HG02840 (cell line): ENCODE results near the gene ALG6.
"Not testable (repeated sequence)": the region's sequence is repeated elsewhere in the genome, so short reads cannot be mapped to it uniquely, and the experiment has no call there.

ENCODE experiments used
- ATAC-seq: cut with Tn5 transposase; IDR thresholded peaks from one replicate; pipeline ENCODE4 v1.9.1; 2021; ENCODE audit warnings: mild to moderate bottlenecking, moderate library complexity, moderate number of reproducible peaks; ENCODE audit not compliant: unreplicated experiment, low FRiP score

The ALG6 gene

DNA sequence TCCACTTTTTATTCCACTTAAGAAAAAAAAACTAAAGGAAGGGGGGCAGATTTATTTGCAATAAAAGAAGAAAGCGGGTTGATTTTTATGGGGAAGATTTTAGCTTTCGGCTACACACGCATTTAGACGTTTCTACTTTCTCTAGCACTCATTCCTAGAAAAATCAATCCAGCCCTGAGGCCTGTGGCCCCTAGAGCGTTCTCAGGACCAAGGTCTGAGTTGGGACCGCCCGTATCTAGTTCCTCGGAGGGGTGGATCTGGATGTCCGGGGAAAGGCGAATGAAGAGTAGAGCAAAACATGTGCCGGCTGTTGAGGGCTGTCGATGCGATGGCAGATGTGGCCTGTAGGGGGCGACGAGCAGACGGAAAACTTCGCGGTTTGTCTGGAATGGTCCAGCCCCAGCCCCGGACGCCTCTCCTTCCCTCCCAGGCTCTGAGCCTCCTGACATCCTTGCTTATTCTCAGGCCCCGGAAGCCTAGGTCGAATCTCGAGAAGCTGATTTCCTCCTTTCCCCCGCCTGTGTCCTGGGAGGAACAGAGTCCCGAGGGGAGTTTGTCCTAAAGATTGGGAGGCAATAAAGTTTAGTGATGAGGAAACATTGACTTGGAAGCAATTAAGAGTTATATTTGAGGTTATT, 39.9 kb upstream of the ALG6 start:
- no peak for ATAC-seq

DNA sequence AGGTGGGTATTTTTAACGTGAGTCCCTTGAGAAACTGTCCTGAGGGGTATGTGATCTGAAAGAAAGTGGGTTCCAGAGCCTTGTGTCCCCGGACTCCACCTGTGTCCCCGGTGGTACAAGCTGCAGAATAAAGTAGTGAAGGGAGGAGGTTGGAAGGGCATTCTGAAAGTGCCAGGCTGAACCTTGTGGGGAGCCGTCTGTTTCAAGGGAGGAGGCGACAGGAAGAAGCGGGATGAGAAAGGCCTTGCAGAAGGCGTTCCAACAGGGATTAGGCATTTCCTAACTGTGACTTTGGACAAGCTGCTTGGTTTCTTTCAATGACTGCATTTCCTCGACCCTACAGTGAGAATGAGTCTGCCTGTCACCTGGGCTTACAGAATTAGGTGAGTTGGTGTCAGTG, 39.3 kb upstream of the ALG6 start:
- ATAC-seq, result no peak

DNA sequence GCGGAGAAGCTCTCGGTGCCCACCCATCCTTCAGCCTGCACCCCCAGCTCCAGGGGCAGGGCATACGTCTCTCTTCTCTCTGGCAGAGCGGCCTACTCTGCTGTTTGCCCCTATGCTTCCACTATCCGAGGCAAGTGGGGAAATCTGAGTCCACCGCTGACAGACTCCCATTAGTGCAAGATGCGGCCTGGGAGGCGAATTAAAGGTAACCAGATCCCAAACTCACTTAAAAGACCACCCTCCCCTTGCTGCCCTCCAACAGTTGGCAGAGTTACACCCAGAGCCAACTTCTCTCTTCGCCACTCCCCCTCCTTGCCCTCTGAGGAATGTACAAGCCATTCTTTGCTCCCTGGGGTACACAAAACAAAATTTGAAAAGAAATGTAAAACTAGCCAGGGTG, 38.6 kb upstream of the ALG6 start:
- no peak for ATAC-seq

DNA sequence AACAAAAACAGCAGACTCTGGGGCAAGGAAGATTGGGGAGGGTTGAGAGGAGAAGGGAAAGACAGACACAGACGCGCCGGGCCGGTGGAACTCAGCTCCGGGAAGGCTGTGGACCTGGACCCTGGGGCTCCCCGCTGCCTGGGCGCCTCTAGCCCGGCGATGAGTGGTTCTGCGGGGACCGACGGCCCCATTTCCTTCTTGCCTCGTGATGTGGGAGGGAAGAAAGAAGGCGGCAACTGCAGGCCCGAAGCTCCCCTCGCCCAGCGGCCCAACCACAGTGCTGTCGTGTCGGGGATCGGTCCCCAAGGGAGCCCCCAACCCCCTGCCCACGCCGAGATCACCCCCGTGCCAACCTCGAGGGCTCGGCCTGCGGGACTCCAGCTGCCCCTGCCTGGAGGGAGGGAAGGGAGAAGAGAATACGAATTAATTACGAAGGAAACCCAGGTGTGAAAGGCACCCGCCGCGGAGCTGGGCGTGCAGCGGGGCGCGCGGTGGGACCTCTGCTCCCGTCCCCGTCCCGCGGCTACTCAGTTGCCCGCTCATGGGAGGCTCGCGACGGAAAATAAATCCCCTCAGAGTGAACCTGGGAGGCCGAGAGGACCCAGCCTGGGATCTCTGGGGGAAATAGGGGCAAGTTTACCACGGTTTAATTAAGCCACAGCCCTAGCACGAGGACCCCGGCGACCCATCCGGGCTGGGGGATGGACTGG, 37.7 kb upstream of the ALG6 start:
- no peak for ATAC-seq

DNA sequence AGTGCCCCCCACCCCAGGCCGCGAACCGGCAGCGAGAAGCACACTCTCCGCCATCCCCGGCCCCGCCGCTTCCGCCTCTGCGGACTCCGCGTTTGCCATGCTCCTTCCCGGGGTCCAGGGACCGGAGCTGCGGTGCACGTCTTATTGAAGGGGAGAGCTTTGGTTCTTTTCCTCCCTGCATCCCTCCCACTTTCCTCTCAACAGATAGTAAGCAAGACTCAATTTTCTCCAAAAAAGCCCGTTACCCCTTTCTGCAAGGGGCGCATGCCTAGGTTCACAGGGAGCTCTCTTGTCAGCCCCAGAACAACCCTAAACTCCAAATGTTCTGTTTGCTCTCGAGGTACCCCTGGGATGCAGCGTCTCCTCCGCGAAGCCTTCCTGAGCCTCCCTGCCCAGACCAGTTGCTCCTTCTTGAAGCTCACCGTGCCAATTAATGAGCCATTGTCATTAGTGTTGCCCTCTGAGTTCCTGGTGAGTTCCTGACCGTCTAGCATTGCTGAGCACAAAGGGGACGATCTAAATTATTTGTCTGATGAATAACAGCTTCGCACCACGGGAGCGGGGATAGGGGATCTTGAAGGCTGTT, 37.0 kb upstream of the ALG6 start:
- no peak for ATAC-seq

DNA sequence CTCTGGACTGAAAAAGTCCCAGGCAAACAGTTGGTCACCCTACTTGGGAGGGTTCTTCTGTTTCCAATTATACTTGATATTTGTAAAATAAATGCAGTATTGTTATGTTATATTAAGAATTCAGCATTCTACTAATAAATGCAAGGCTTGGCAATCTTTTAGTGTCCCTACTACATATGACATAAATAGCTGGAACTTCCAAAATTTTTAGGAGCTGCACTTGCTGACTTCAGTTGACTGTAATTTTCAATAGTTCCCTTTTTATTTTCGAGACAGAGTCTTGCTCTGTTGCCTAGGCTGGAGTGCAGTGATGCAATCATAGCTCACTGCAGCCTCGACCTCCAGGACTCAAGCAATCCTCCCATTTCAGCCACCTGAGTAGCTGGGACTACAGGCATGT, 25.0 kb upstream of the ALG6 start:
- no peak for ATAC-seq

DNA sequence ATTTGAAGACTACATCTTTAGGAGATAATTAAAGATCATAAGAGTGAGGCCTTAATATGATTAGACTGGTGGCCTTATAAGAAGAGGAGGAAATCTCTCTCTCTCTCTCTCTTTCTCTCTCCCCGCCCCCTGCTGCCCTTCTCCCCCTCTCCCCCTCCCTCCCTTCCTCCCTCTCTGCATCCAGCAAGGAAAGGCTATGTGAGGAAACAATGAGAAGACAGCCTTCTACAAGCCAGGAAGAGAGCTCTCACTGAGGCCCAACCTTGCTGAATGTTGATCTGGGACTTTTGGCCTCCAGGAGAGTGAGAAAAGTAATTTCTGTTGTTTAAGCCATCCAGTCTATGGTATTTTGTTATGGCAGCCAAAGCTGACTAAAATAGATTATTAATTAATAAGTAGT, 23.5 kb upstream of the ALG6 start:
- ATAC-seq, result no peak

DNA sequence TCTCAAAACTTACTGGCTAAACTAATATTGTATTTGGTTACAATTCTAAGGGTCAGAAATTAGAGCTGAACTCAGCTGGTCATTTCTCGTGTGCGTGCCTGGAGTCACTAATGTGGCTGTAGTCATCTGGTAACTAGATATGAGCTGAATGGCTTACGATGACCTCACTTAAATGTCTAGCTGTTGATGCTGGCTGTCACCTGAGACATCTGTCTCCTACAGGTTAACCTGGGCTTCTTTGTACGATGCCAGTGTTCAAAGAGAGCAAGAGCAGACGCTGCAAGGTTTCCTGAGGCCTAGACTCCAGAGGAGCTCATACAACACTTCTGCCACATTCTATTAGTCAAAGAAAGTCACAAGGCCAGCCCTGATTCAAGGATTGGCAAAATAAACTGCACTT, 17.1 kb upstream of the ALG6 start:
- ATAC-seq, result no peak

DNA sequence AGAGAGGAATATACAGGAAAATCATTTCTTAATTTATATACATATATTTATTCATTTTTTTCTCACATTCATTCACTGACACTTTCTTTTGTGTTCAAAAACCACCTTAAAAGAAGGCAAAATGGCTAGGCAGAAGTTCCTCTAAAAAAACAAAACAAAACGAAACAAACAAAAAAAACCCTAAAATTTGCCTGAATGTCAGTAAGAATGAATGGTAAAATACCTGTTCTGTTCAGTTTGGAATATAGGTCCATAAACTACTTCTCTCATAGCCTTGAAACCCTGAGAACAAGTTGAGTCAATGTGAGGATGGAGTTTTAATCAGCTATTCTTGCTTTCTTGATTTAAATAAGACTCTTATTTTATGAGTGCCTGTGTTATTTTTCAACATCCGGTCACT, 14.7 kb upstream of the ALG6 start:
- ATAC-seq, result no peak

DNA sequence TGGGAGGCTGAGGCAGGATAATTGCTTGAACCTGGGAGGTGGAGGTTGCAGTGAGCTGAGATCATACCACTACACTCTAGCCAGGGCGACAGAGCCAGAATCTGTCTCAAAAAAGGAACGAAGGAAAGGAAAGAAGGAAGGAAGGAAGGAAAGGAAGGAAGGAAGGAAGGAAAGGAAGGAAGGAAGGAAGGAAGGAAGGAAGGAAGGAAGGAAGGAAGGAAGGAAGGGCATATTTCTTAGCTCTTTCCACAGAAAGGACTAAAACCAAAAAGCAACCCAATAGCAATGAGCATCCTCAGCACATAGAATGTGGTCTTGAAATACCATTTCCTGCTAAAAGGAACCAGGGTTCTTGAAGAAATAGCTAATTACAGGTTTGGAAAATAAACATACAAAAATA, 11.2 kb upstream of the ALG6 start:
- not testable (repeated sequence) for ATAC-seq

DNA sequence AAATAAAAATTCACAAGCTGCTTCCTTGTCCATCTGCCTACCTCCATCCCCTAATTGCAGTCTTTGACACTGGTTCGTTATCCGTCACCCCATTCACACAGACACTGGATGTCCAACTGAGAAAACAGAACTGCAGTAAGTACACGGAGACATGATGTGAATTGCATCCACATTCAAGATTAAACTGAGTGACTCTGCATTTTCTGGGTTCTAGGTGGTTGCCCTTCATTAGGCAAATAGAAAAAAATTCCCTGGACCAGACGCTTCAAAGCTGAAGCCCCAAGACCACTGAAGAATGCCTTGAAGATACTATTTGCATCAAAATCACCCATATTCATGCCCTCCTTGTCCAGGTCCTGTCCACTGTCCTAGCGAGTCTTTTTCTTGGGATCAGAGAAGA, 7.9 kb upstream of the ALG6 start:
- ATAC-seq, result no peak

DNA sequence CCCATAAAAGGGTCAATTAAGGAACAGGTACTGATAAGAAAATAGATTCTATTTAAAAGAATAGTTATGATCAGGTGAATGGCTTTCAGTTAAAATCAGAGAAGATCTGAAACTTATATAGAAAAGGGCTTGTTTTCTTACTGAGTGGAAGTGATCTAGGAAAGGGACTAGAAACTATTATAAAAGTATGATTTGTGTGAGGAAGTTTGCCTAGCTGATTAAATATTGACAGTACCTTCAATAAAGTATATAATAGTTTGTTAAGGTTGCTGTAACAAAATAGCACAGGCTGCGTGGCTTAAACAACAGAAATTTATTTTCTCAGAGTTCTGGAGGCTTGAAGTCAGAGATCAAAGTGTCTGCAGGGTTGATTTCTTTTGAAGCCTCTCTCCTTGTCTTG, 5.4 kb upstream of the ALG6 start:
- ATAC-seq, result no peak

DNA sequence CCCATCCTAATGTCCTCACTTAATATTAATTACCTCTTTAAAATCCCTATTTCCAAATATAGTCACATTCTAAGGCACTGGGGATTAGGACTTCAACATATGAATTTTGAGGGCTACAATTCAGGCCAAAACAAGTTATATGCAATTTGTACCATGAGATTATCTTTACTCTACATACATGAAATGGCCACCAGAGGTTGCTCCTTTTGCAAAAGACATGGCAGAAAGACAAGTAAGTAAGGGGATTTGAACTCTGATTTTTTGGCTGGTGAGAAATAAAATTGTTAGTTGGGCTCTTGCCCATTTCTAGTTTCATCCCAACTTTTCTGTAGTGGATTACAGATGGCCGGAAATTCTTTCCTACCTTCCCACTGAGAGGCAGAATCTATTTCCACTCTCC, 4.8 kb upstream of the ALG6 start:
- no peak for ATAC-seq

DNA sequence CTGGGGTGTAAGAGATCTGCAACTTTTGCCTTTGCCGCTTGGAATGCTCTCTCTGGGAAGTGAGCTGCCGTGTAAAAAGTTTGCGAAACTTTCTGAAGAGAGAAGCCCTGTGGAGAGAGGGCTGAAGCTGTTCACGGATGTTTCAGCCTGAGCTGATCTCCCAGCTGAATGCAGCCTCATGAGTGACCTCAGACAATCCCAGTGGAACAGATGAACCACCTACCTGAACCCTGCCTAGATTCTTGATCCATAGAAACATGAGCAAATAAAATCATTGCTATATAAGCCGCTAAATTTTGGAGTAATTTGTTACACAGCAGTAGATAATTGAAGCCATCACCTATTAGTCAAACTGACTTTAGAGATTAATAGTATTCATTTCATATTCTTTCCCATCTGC, 4.4 kb upstream of the ALG6 start:
- no peak for ATAC-seq

DNA sequence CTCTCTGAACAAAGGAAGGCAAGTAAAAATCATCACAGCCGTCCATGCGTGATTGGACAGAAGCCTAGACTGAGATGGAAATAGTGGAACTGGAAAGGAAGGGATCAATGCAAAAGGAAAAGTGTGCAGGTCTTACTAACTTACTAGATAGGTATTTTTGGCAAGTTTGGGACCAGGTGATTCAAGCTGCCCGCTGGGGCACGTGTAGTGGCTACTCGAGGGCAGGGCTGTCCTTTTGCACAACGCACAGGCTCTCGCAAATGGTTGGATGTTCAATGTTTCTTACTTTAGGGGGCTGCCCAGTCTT, 566 bp upstream of the ALG6 start:
- ATAC-seq, result no peak

DNA sequence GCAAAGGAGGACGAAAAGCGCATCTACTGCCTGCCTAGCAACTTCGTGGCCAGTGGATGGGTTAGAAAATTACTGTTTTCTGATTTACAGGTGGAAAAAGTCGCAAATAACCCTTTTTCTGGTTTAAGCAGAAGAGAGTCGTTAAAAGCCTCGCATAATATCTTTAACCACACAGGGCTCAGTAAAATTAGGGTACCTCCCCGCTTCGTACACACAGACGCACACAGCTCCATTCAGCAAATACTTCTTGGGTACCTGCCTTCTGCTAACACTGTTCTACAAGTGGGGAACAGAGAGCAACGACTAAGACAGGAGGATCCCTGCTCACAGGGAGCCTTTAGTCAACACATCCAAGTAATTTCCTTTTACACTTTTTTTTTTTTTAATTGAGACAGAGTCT, 704 bp downstream of the ALG6 start:
- no peak for ATAC-seq

DNA sequence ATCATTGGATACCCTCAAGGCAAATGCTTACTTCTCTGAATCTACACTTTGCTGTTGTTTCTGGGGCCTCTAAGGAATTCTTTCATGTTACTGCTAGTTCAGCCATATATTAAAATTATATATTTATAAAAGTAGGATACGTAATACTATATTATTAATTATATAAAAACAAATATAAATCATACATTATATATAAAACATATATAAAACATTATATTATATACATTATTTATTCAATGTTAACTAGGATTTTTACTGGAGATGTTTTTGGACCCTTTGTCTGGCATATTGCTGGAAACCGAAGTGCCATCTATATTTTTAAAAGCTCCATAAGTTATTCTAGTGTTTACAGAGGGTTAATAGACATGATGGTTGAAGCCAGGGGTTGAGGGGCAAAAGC, 12.2 kb downstream of the ALG6 start:
- no peak for ATAC-seq

DNA sequence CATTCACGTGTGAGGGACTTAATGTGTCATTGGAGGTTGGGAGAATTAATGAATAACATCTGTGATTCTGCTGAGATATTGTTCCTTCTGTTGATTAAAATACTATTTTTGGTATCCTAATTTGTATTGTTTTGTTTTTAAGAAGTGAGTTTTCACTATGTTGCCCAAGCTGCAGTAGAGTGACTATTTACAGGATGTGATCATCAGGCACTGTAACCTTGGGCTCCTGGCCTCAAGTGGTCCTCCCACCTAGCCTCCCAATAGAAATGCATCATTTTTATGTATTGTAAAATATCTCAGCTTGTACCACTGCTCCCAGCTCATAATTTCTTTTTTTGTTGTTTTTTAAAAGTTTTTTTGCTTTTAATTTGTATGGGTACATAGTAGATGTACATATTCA, 14.3 kb downstream of the ALG6 start:
- no peak for ATAC-seq

DNA sequence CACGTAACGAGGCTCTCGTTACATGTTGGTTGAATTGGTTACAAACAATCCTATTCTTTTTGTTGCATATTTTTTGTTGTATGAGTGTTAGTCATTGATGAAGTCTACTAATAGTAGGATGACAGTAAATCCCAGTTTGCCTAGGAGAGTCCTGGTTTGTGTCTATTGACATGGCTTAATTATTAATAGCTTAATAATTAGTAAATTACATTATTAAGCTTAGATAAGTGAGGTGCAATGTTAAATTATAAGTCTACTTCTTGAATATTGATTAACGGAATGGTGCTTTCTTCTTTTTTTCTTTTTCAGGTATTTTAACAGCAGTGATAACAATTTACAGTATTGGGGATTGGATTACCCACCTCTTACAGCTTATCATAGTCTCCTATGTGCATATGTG, 34.5 kb downstream of the ALG6 start:
- no peak for ATAC-seq

DNA sequence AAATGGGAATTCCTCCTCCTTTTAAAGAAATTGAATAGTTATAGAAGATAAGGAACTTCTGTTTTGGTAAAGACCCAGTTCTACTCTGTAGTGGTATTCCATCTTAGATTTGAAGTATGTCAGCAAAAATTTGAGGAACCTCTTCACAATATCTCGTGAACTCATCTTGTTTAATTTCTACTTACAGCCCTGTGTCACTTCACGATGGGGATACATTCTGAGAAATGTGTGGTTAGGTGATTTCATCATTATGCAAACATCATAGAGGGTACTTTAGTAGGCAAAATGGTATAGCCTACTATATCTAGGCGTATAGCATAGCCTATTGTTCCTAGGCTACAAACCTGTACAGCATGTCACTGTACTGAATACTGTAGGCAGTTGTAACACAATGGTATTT, 36.0 kb downstream of the ALG6 start:
- ATAC-seq, result no peak

DNA sequence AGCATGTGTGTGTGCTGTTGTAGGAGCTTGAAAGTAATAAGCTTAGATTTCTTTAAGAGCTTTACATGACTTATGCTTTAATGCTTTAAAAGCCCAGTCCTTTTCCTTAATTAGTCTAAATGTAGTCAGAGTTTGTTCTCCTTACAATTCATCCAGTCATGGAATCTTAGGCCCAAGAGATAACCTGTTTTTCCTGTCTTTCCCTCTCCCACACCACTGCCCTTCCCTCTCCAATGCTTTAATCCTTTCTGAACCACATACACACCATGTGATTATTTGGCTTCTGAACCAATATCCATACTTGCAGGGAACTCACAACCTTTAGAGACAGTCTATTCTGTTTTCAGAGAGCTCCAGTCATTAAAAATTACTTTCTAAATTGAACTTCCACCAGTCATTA, 37.6 kb downstream of the ALG6 start:
- no peak for ATAC-seq

DNA sequence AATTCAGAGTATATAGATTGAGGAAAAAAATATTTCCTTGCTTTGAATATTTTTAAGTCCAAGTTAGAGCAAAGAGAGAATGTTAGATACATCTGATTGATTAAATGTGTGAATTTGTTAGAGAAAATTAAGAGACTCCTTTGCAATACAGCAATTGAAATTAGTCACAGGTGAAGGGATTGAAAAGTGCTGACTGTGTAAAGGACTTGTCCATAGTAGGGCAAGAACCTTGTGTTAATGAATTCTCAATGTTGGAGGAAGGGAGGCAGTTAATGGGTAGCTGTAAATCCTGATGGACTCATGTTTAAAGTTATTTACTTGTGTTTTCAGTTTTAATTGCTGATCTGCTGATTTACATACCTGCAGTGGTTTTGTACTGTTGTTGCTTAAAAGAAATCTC, 38.6 kb downstream of the ALG6 start:
- no peak for ATAC-seq
